GM13976 (cell line): Measurements from ENCODE around the gene COL4A2.

ENCODE experiments used
- DNase-seq: peaks from one replicate; pipeline ENCODE4 v3.0.0; 2012; ENCODE audit warnings: low spot score
- CTCF ChIP-seq: IDR thresholded peaks from 2 replicates; pipeline ENCODE4 v1.5.1; 2012; ENCODE audit warnings: borderline replicate concordance, mild to moderate bottlenecking; ENCODE audit not compliant: insufficient read depth; ENCODE audit errors: extremely low read depth, missing control alignments, control extremely low read depth
- in situ Hi-C: fragments of 300-500 bp; cut with MboI; formaldehyde crosslinking; loops from one replicate; pipeline ENCODE4 v1.12.0; 2022; ENCODE audit warnings: low sequenced_read_pairs, mixed read lengths, inconsistent platforms; ENCODE audit not compliant: unreplicated experiment

The COL4A2 gene

GRCh38 chr13:110471833-110472162, 164.7 kb downstream of the COL4A2 start:
- peak; percentile 92 for DNase-seq
- in situ Hi-C loops, result loop anchor here (25.0 kb wide), 1 partner anchor 341 kb away; no protein-coding TSS in a partner anchor
- no peak for TF ChIP-seq CTCF

GRCh38 chr13:110472904-110473563, 165.9 kb downstream of the COL4A2 start:
- in situ Hi-C loops, result loop anchor here (25.0 kb wide), 1 partner anchor 339 kb away; no protein-coding TSS in a partner anchor

GRCh38 chr13:110474713-110475112, 167.6 kb downstream of the COL4A2 start:
- no peak for TF ChIP-seq CTCF
- in situ Hi-C loops, result loop anchor here (25.0 kb wide), 1 partner anchor 338 kb away; no protein-coding TSS in a partner anchor
- no peak for DNase-seq

More at GRCh38 chr13:110472904-110473563, 165.9 kb downstream of the COL4A2 start:
- DNase-seq, result no peak
- no peak for TF ChIP-seq CTCF

- in situ Hi-C loops, result no loop called here
- no peak for DNase-seq
- TF ChIP-seq CTCF, result no peak
These were observed 168.0 kb downstream of the COL4A2 start for GRCh38 chr13:110475117-110475516.

GRCh38 chr13:110475550-110476219, 168.6 kb downstream of the COL4A2 start:
- in situ Hi-C loops, result no loop called here
- peak; percentile 60 for DNase-seq
- no peak for TF ChIP-seq CTCF

- no peak for TF ChIP-seq CTCF
- in situ Hi-C loops, result no loop called here
- no peak for DNase-seq
These were observed 169.1 kb downstream of the COL4A2 start for GRCh38 chr13:110476220-110476617.
